ENCODE measurements around the gene NCSTN.

- TF ChIP-seq CTCF (IDR thresholded peaks at IDR 0.05) (no peak), POLR2A (IDR thresholded peaks at IDR 0.05) (no peak), POLR2AphosphoS5 (IDR thresholded peaks at IDR 0.05) (no peak)
Observed at GRCh38 chr1:160370561-160371345, 27.6 kb downstream of the NCSTN start.

All from prostate gland (tissue), 2 donors.